Karpas-422 (cell line): Measurements from ENCODE around the gene CFAP97D1. TPM values are rescaled to one million over a fixed set of nuclear protein-coding genes. Genes with fewer than 3 reads are reported as not detected.

Experiments used
- DNase-seq: peaks from one replicate; pipeline ENCODE4 v3.0.0-alpha.2; 2015
- H2AFZ ChIP-seq: fragments of 200-600 bp; sonication (generic); 2 replicates; pipeline ENCODE4 v1.6.1; 2014; ENCODE audit warnings: antibody characterized with exemption, low read length, mixed read lengths
- H3K27ac ChIP-seq: fragments of 200-600 bp; sonication (generic); 2 replicates; pipeline ENCODE4 v1.5.1; 2014; ENCODE audit warnings: mild to moderate bottlenecking, low read length, moderate library complexity
- H3K27me3 ChIP-seq: fragments of 200-600 bp; sonication (generic); 2 replicates; pipeline ENCODE4 v1.6.1; 2014; ENCODE audit warnings: low read length, mixed read lengths
- H3K36me3 ChIP-seq: fragments of 200-600 bp; sonication (generic); 2 replicates; pipeline ENCODE4 v1.6.1; 2014; ENCODE audit warnings: low read length, mixed read lengths; ENCODE audit not compliant: insufficient read depth
- H3K4me1 ChIP-seq: fragments of 200-600 bp; sonication (generic); 2 replicates; pipeline ENCODE4 v1.6.1; 2014; ENCODE audit warnings: mild to moderate bottlenecking, low read length, mixed read lengths
- H3K4me2 ChIP-seq: fragments of 200-600 bp; sonication (generic); 2 replicates; pipeline ENCODE4 v1.6.1; 2014; ENCODE audit warnings: low read length, low read depth, mild to moderate bottlenecking; ENCODE audit not compliant: poor library complexity, severe bottlenecking
- H3K4me3 ChIP-seq: fragments of 200-600 bp; sonication (generic); 2 replicates; pipeline ENCODE4 v1.5.1; 2014; ENCODE audit warnings: mild to moderate bottlenecking, antibody characterized with exemption, low read length, mixed read lengths
- H3K79me2 ChIP-seq: fragments of 200-600 bp; sonication (generic); 2 replicates; pipeline ENCODE4 v1.6.1; 2014; ENCODE audit warnings: mild to moderate bottlenecking, low read length, mixed read lengths
- H3K9ac ChIP-seq: fragments of 200-600 bp; sonication (generic); 2 replicates; pipeline ENCODE4 v1.6.0; 2014; ENCODE audit warnings: low read length
- H3K9me2 ChIP-seq: fragments of 200-600 bp; sonication (generic), shearing (Covaris generic); replicated peaks from 2 replicates; pipeline ENCODE4 v1.6.0; 2014; ENCODE audit warnings: mild to moderate bottlenecking, low read length, moderate library complexity; ENCODE audit not compliant: insufficient read depth
- H3K9me3 ChIP-seq: fragments of 300-700, 200-600 bp; sonication (generic); 2 replicates; pipeline ENCODE4 v1.6.1; 2014; ENCODE audit warnings: low read length, mixed read lengths
- H4K20me1 ChIP-seq: fragments of 200-600 bp; sonication (generic); 2 replicates; pipeline ENCODE4 v1.6.1; 2014; ENCODE audit warnings: mild to moderate bottlenecking, antibody characterized with exemption, low read length, low read depth; ENCODE audit not compliant: insufficient read depth
- total RNA-seq: library from RNA; depleted of rRNA; stranded (reverse); fragments of >200 nt; shearing (Covaris generic); gene quantifications from 2 replicates; pipeline ENCODE4 v1.2.3, GENCODE V29; 2014; ENCODE audit warnings: low replicate concordance

CFAP97D1 gene
- total RNA-seq, 1 experiment from 2014 or later: 1.1 TPM

- H3K36me3 ChIP-seq: no peaks in the 10 kb centered on the region
- no peaks in the 10 kb centered on the region for H3K79me2 ChIP-seq
- H3K4me2 ChIP-seq: no peak overlapping the region
- H4K20me1 ChIP-seq: no peaks in the 10 kb centered on the region
- H3K4me1 ChIP-seq: no peaks in the 10 kb centered on the region
- H2AFZ ChIP-seq: no peak overlapping the region
- no peaks in the 10 kb centered on the region for H3K9me3 ChIP-seq
- no peaks in the 10 kb centered on the region for H3K27me3 ChIP-seq
- DNase-seq: no peak
- H3K9ac ChIP-seq: no peak overlapping the region
- no peak overlapping the region for H3K4me3 ChIP-seq
- no peak overlapping the region for H3K27ac ChIP-seq
- no peaks in the 10 kb centered on the region for H3K9me2 ChIP-seq
Observed at GRCh38 chr17:43829738-43830137, 49.5 kb downstream of the CFAP97D1 start.

GRCh38 chr17:43830510-43831140, 50.4 kb downstream of the CFAP97D1 start:
- Histone ChIP-seq H3K79me2 (no peaks in the 10 kb centered on the region), H4K20me1 (no peaks in the 10 kb centered on the region), H3K36me3 (no peaks in the 10 kb centered on the region), H3K4me1 (no peaks in the 10 kb centered on the region), H3K9ac (no peak overlapping the region), H3K27me3 (no peaks in the 10 kb centered on the region), H2AFZ (no peak overlapping the region), H3K9me2 (no peaks in the 10 kb centered on the region), H3K9me3 (no peaks in the 10 kb centered on the region), H3K27ac (no peak overlapping the region), H3K4me3 (no peak overlapping the region), H3K4me2 (no peak overlapping the region)
- no peak for DNase-seq

- no peaks in the 10 kb centered on the region for H3K9me3 ChIP-seq
- no peak overlapping the region for H3K9ac ChIP-seq
- no peak for DNase-seq
Observed at GRCh38 chr17:43831633-43832032, 51.4 kb downstream of the CFAP97D1 start.

GRCh38 chr17:43832168-43832975, 52.1 kb downstream of the CFAP97D1 start:
- Histone ChIP-seq H4K20me1 (no peaks in the 10 kb centered on the region), H3K9me3 (no peaks in the 10 kb centered on the region), H3K4me2 (no peak overlapping the region), H3K36me3 (no peaks in the 10 kb centered on the region), H3K27ac (no peak overlapping the region), H3K27me3 (no peaks in the 10 kb centered on the region), H2AFZ (no peak overlapping the region), H3K4me1 (no peaks in the 10 kb centered on the region), H3K9ac (no peak overlapping the region), H3K4me3 (no peak overlapping the region), H3K79me2 (no peaks in the 10 kb centered on the region), H3K9me2 (no peaks in the 10 kb centered on the region)
- DNase-seq: no peak

More at GRCh38 chr17:43831633-43832032, 51.4 kb downstream of the CFAP97D1 start:
- Histone ChIP-seq H3K4me1 (no peaks in the 10 kb centered on the region), H3K36me3 (no peaks in the 10 kb centered on the region), H3K27ac (no peak overlapping the region), H4K20me1 (no peaks in the 10 kb centered on the region), H2AFZ (no peak overlapping the region), H3K27me3 (no peaks in the 10 kb centered on the region), H3K79me2 (no peaks in the 10 kb centered on the region), H3K9me2 (no peaks in the 10 kb centered on the region), H3K4me3 (no peak overlapping the region), H3K4me2 (no peak overlapping the region)

GRCh38 chr17:43832976-43833829, 53.0 kb downstream of the CFAP97D1 start, which contains the start of gene MPP3:
Gene MPP3 (minus strand): TSS chr17:43833146. CDS start chr17:43831906, 1,240 bp downstream.
- H3K27me3 ChIP-seq: no peaks in the 10 kb centered on the region
- no peaks in the 10 kb centered on the region for H3K79me2 ChIP-seq
- H3K4me2 ChIP-seq: no peak within 1 kb of the TSS
- no peak for DNase-seq
- no peaks in the 10 kb centered on the region for H3K36me3 ChIP-seq
- H3K4me3 ChIP-seq: no peak within 1 kb of the TSS
- no peaks in the 10 kb centered on the region for H4K20me1 ChIP-seq
- no peak within 1 kb of the TSS for H3K27ac ChIP-seq
- H3K9me3 ChIP-seq: no peaks in the 10 kb centered on the region
- no peak within 1 kb of the TSS for H3K9ac ChIP-seq
- H2AFZ ChIP-seq: no peak within 1 kb of the TSS
- H3K4me1 ChIP-seq: no peaks in the 10 kb centered on the region
- H3K9me2 ChIP-seq: no peaks in the 10 kb centered on the region

- H3K9me2 ChIP-seq: no peaks in the 10 kb centered on the region
- no peak overlapping the region for H3K4me3 ChIP-seq
- no peaks in the 10 kb centered on the region for H3K36me3 ChIP-seq
- no peaks in the 10 kb centered on the region for H3K79me2 ChIP-seq
- H3K4me2 ChIP-seq: no peak overlapping the region
- no peaks in the 10 kb centered on the region for H4K20me1 ChIP-seq
- H3K9ac ChIP-seq: no peak overlapping the region
- no peak overlapping the region for H2AFZ ChIP-seq
- no peaks in the 10 kb centered on the region for H3K27me3 ChIP-seq
- DNase-seq: no peak
- no peak overlapping the region for H3K27ac ChIP-seq
- no peaks in the 10 kb centered on the region for H3K9me3 ChIP-seq
- no peaks in the 10 kb centered on the region for H3K4me1 ChIP-seq
Observed at GRCh38 chr17:43834106-43834505, 53.9 kb downstream of the CFAP97D1 start.
